SJSA1 (cell line): Measurements from ENCODE around the gene PNLIPRP3. TPM values are rescaled to one million over a fixed set of nuclear protein-coding genes. Genes with fewer than 3 reads are reported as not detected.

Source experiments
- DNase-seq, 2 experiments: peaks; one replicate each; pipeline ENCODE4 v3.0.0-alpha.2; 2015 to 2020; ENCODE audit warnings: low spot score in 2 of 2, low read depth in 1 of 2
- H3K27ac ChIP-seq: fragments of 250-450 bp; sonication (Bioruptor Pico); 2 replicates; pipeline ENCODE4 v1.5.1; 2020; ENCODE audit warnings: mild to moderate bottlenecking, moderate library complexity
- H3K27me3 ChIP-seq: fragments of 250-450 bp; sonication (Bioruptor Pico); replicated peaks from 2 replicates; pipeline ENCODE4 v1.5.1; 2020; ENCODE audit warnings: mild to moderate bottlenecking, moderate library complexity
- H3K36me3 ChIP-seq: fragments of 250-450 bp; sonication (Bioruptor Pico); 2 replicates; pipeline ENCODE4 v1.5.1; 2020; ENCODE audit warnings: mild to moderate bottlenecking
- H3K4me1 ChIP-seq: fragments of 250-450 bp; sonication (Bioruptor Pico); replicated peaks from 2 replicates; pipeline ENCODE4 v1.6.1; 2021; ENCODE audit warnings: mild to moderate bottlenecking
- H3K4me3 ChIP-seq: fragments of 250-450 bp; sonication (Bioruptor Pico); 2 replicates; pipeline ENCODE4 v1.5.1; 2020; ENCODE audit warnings: mild to moderate bottlenecking
- H3K9me3 ChIP-seq: fragments of 250-450 bp; sonication (Bioruptor Pico); replicated peaks from 2 replicates; pipeline ENCODE4 v1.5.1; 2020; ENCODE audit warnings: mild to moderate bottlenecking
- total RNA-seq: library from RNA; depleted of rRNA; stranded (reverse); fragments of >200 nt; shearing (Covaris generic); gene quantifications from 2 replicates; pipeline ENCODE4 v1.2.3, GENCODE V29; 2014

Gene PNLIPRP3
- total RNA-seq, 1 experiment from 2014 or later = not detected

- DNase-seq = no peak
- no peaks in the 10 kb centered on the region for H3K27me3 ChIP-seq
- no peak overlapping the region for H3K4me3 ChIP-seq
- H3K36me3 ChIP-seq = no peaks in the 10 kb centered on the region
- no peaks in the 10 kb centered on the region for H3K4me1 ChIP-seq
- H3K27ac ChIP-seq = no peak overlapping the region
- no peaks in the 10 kb centered on the region for H3K9me3 ChIP-seq
Observed at GRCh38 chr10:116429288-116429977, 1.8 kb downstream of the PNLIPRP3 start.

GRCh38 chr10:116430288-116430687 lies 2.6 kb downstream of the PNLIPRP3 start:
- no peaks in the 10 kb centered on the region for H3K36me3 ChIP-seq
- H3K9me3 ChIP-seq = no peaks in the 10 kb centered on the region
- no peak overlapping the region for H3K27ac ChIP-seq
- no peak for DNase-seq
- H3K4me3 ChIP-seq = no peak overlapping the region
- no peaks in the 10 kb centered on the region for H3K27me3 ChIP-seq
- H3K4me1 ChIP-seq = no peaks in the 10 kb centered on the region

- Histone ChIP-seq H3K4me3 (no peak overlapping the region), H3K27me3 (no peaks in the 10 kb centered on the region), H3K9me3 (no peaks in the 10 kb centered on the region), H3K27ac (no peak overlapping the region), H3K4me1 (no peaks in the 10 kb centered on the region), H3K36me3 (no peaks in the 10 kb centered on the region)
- DNase-seq = no peak
Observed at GRCh38 chr10:116431598-116431997, 4.0 kb downstream of the PNLIPRP3 start.

- Histone ChIP-seq H3K9me3 (no peaks in the 10 kb centered on the region), H3K4me3 (no peak overlapping the region), H3K4me1 (no peaks in the 10 kb centered on the region), H3K27ac (no peak overlapping the region), H3K36me3 (no peaks in the 10 kb centered on the region), H3K27me3 (no peaks in the 10 kb centered on the region; the same call in 1 of the 2 replicates)
- no peak for DNase-seq
Observed at GRCh38 chr10:116437076-116437692, 9.5 kb downstream of the PNLIPRP3 start.

- Histone ChIP-seq H3K9me3 (no peaks in the 10 kb centered on the region), H3K4me3 (no peak overlapping the region), H3K27me3 (peaks cover 3% of the 10 kb centered on the region; the same call in 1 of the 2 replicates), H3K4me1 (no peaks in the 10 kb centered on the region), H3K36me3 (no peaks in the 10 kb centered on the region), H3K27ac (no peak overlapping the region)
- DNase-seq = no peak
Observed at GRCh38 chr10:116440330-116441030, 12.8 kb downstream of the PNLIPRP3 start.

- DNase-seq = peak in 1 of 2 experiments; percentile 28
- Histone ChIP-seq H3K27me3 (peaks cover 3% of the 10 kb centered on the region; the same call in 1 of the 2 replicates), H3K9me3 (no peaks in the 10 kb centered on the region), H3K4me3 (no peak overlapping the region), H3K4me1 (no peaks in the 10 kb centered on the region), H3K27ac (no peak overlapping the region), H3K36me3 (no peaks in the 10 kb centered on the region)
Observed at GRCh38 chr10:116444527-116445142, 17.0 kb downstream of the PNLIPRP3 start.

- DNase-seq = no peak
- Histone ChIP-seq H3K36me3 (no peaks in the 10 kb centered on the region), H3K4me3 (no peak overlapping the region), H3K27ac (no peak overlapping the region), H3K4me1 (no peaks in the 10 kb centered on the region), H3K27me3 (no peaks in the 10 kb centered on the region; the same call in 1 of the 2 replicates), H3K9me3 (no peaks in the 10 kb centered on the region)
Observed at GRCh38 chr10:116450861-116451260, 23.2 kb downstream of the PNLIPRP3 start.

GRCh38 chr10:116451711-116452337 lies 24.2 kb downstream of the PNLIPRP3 start:
- H3K36me3 ChIP-seq = no peaks in the 10 kb centered on the region
- H3K27me3 ChIP-seq = no peaks in the 10 kb centered on the region; the same call in 1 of the 2 replicates
- no peak overlapping the region for H3K4me3 ChIP-seq
- no peaks in the 10 kb centered on the region for H3K9me3 ChIP-seq
- H3K4me1 ChIP-seq = no peaks in the 10 kb centered on the region
- H3K27ac ChIP-seq = no peak overlapping the region
- DNase-seq = no peak

GRCh38 chr10:116452338-116452720 lies 24.7 kb downstream of the PNLIPRP3 start:
- no peaks in the 10 kb centered on the region for H3K9me3 ChIP-seq
- H3K4me1 ChIP-seq = no peaks in the 10 kb centered on the region
- H3K27ac ChIP-seq = no peak overlapping the region
- DNase-seq = no peak
- H3K36me3 ChIP-seq = no peaks in the 10 kb centered on the region
- H3K27me3 ChIP-seq = no peaks in the 10 kb centered on the region; the same call in 1 of the 2 replicates
- no peak overlapping the region for H3K4me3 ChIP-seq

- no peaks in the 10 kb centered on the region; the same call in 1 of the 2 replicates for H3K27me3 ChIP-seq
- no peaks in the 10 kb centered on the region for H3K9me3 ChIP-seq
- H3K27ac ChIP-seq = no peak overlapping the region
- H3K36me3 ChIP-seq = no peaks in the 10 kb centered on the region
- no peak overlapping the region for H3K4me3 ChIP-seq
- H3K4me1 ChIP-seq = no peaks in the 10 kb centered on the region
- no peak for DNase-seq
Observed at GRCh38 chr10:116457488-116457887, 29.8 kb downstream of the PNLIPRP3 start.

- Histone ChIP-seq H3K4me1 (no peaks in the 10 kb centered on the region), H3K27ac (no peak overlapping the region), H3K27me3 (no peaks in the 10 kb centered on the region), H3K36me3 (no peaks in the 10 kb centered on the region), H3K9me3 (no peaks in the 10 kb centered on the region), H3K4me3 (no peak overlapping the region)
- no peak for DNase-seq
Observed at GRCh38 chr10:116460219-116460618, 32.6 kb downstream of the PNLIPRP3 start.

GRCh38 chr10:116461680-116462079 lies 34.0 kb downstream of the PNLIPRP3 start:
- no peaks in the 10 kb centered on the region for H3K9me3 ChIP-seq
- no peaks in the 10 kb centered on the region for H3K27me3 ChIP-seq
- no peak for DNase-seq
- no peaks in the 10 kb centered on the region for H3K36me3 ChIP-seq
- H3K4me1 ChIP-seq = no peaks in the 10 kb centered on the region
- no peak overlapping the region for H3K4me3 ChIP-seq
- no peak overlapping the region for H3K27ac ChIP-seq

- Histone ChIP-seq H3K9me3 (no peaks in the 10 kb centered on the region), H3K36me3 (no peaks in the 10 kb centered on the region), H3K27ac (no peak overlapping the region), H3K27me3 (no peaks in the 10 kb centered on the region), H3K4me1 (no peaks in the 10 kb centered on the region), H3K4me3 (no peak overlapping the region)
- no peak for DNase-seq
Observed at GRCh38 chr10:116464257-116464656, 36.6 kb downstream of the PNLIPRP3 start.
